HG02870 (cell line): ENCODE results near the gene FLT1.

Experiments used
- ATAC-seq: cut with Tn5 transposase; IDR thresholded peaks from one replicate; pipeline ENCODE4 v1.9.1; 2021; ENCODE audit warnings: mild to moderate bottlenecking, moderate library complexity; ENCODE audit not compliant: unreplicated experiment

Gene FLT1

DNA sequence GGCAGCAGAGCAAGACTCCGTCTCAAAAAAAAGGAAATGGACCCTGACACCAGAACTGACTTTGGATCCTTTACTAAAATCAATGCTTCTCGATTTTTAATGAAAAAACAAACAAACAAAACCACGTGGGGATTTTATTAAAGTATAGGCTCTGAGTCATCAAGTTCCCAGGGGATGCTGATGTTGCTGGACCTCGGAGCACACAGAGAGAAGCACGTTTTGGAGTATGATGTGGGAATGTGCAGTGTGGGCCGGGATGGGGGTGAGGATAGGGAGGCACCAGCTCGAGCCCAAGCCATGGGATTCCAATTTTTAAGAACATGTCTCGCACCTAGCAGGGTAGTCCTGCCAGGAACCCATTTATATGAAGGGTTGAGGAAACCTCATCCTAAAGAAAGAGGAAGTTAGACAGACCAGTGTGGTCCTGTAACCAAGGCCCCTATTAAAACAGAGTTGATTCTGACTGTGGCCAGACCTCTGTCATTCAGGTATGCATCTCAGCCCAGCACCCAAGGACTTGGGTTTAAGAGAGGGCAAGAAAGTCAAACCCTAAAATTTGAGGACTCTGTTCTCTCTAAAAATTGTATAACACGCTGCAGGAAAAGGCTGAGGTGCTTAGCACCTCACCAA, 6.4 kb downstream of the FLT1 start:
- ATAC-seq, result no peak

DNA sequence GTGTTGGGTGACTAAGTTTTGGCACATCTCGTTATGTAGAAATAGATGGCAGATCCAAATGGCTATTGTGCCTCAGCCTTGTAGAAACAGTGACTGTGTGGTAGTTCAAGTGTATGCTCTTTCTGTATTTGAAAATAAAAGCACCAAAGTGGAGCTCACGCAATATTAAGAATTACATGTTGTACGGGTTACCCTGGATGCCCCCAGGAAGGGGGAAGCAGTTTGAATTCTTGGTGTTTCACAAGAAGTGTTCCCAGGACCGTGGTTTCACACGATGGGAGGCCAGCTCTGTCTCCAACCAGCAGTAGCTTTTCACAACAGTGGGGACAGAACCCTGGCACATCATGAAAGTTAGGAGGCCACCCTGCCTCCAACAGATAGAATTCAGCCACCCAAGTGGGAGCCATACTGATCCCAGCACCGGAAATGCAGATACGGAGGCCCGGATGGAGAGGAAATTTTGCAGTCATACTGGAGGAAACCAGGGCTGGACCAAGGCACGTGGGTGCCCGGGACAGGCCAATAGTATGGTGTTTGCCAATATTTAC, 8.9 kb downstream of the FLT1 start:
- no peak for ATAC-seq

GRCh38 chr13:28485551-28485950, 9.4 kb downstream of the FLT1 start:
- no peak for ATAC-seq

GRCh38 chr13:28485097-28485496, 9.8 kb downstream of the FLT1 start:
- no peak for ATAC-seq

DNA sequence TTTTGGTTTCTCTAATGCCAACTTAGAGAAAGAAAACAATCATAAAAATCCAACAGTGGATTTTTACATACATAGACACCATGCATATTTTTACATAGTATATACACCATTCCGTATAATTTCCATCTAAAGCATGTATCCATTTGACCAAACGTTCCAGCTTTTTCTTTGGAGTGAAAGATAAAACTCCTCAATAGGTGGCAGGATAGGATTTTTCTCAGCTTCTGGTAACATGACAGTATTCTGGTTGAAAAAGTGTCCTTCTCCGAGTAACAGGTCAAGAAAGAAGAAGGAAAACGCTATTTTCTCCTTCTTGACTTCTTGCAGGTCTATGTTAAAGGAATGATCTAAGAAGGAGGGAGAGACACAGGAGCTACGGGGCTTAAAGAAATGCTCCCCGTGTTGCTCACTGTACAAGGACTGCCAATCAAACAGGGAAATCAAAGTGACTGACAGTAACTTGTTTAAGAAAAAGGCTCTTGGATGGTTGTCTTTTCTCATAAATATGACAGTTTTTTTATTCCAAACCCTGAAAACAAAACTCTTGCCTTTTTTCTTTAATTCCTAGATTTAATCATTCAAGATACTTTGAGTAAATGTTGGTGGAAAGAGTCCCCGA, 11.5 kb downstream of the FLT1 start:
- no peak for ATAC-seq

DNA sequence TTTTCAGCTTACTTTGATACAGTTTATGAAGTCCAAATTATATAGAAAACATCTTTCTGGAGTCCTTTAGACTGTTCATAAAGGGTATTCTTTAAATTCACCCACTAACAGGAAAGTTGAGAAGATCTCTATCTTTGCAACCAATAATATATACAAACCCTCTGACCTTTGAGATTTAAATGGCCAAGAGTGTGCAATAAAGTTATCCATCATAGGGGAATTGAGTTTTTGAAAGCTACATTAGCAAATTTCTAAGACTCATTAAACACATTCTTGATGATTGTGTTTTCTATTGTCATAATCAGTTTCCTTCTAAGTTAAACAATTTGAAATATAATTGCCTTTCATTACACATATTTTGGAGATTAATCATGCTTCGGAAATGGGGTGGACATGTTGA, 15.9 kb downstream of the FLT1 start:
- no peak for ATAC-seq

GRCh38 chr13:28478127-28478526, 16.8 kb downstream of the FLT1 start:
- ATAC-seq, result no peak

- ATAC-seq, result no peak
Observed at GRCh38 chr13:28477709-28477973, 17.3 kb downstream of the FLT1 start.

- no peak for ATAC-seq
Observed at GRCh38 chr13:28476919-28477708, 17.8 kb downstream of the FLT1 start.

GRCh38 chr13:28475916-28476725, 18.8 kb downstream of the FLT1 start:
- ATAC-seq, result no peak

- ATAC-seq, result no peak
Observed at GRCh38 chr13:28474491-28475134, 20.3 kb downstream of the FLT1 start.

DNA sequence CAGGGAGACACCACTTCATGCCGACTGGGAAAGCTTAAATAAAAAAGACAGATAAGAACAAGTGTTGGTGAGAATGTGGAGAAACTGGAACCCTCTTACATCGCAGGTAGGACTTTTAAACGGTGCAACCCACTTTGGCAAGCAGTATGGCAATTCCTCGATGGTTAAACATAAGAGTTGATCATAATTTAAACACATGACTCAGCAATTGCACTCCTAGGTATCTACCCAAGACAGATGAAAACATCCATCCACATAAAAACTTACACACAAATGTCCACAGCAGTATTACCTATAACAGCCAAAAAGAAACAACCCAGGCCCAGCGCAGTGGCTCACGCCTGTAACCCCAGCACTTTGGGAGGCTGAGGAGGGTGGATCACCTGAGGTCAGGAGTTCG, 21.9 kb downstream of the FLT1 start:
- ATAC-seq, result no peak

DNA sequence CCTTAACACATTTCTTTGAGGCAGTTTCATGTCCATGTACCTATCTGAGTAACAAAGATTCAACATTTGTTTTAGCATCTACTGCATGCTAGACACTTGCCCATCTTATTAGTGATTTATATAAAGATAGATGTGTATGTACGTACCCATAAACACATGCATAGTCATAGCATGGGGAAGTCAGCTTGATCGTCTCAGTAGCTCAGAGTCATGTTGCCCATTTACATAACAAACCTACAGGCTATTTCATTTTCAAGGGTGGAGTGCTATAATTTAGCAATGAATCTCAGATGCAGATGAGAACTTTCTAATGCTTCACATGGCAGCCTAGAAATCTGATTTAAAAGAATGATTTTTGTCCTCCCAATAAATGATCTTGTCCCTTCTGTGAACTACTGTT, 23.5 kb downstream of the FLT1 start:
- no peak for ATAC-seq

DNA sequence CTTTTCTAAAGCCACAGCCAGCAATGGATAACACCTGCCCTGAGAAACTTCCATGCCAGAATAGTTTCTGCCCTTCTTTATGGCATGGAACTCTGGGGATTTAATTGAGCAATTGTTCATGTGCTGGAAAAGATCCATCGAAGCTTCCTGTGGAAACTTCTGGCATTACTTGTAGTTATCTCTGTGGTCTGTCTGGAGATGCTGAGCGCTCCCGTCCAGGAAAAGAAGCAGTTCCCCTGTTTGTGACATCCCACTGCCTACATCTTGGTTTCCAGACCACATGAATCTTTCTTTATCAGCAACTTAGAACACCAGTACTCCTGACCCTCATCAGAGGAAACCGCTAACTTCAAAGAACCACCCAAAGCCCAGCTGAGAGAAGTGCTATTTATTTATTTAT, 24.6 kb downstream of the FLT1 start:
- ATAC-seq, result no peak

DNA sequence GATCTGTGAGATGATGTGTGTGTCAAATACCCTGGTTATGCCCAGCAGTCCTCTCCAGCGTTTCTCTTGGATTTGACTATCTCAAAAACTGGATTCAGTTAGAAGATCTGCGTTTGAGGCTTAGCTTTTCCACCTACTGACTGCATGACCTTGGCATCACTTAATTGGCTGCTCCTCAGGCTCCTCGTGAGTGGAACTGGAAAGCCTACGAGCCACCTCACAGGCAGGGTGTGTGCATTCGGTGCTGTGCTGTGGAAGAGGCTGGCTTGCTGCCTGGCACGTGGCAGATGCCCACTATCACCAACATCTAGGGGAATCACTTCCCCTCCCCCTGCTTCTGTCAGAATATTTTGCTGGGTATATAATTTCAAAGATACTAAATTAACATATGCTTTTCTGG, 25.6 kb downstream of the FLT1 start:
- no peak for ATAC-seq

- ATAC-seq, result no peak
Observed at GRCh38 chr13:28468023-28468915, 26.7 kb downstream of the FLT1 start.

GRCh38 chr13:28467034-28467433, 27.9 kb downstream of the FLT1 start:
- ATAC-seq, result no peak

GRCh38 chr13:28466151-28466550, 28.8 kb downstream of the FLT1 start:
- ATAC-seq, result no peak

GRCh38 chr13:28464861-28465460, 30.0 kb downstream of the FLT1 start:
- ATAC-seq, result no peak
